ENCODE measurements around the gene GPRC5B. TPM values are rescaled to one million over a fixed set of nuclear protein-coding genes. Genes with fewer than 3 reads are reported as not detected.

GPRC5B gene
- total RNA-seq, 1 experiment from 2014 or later = 137 TPM

DNA sequence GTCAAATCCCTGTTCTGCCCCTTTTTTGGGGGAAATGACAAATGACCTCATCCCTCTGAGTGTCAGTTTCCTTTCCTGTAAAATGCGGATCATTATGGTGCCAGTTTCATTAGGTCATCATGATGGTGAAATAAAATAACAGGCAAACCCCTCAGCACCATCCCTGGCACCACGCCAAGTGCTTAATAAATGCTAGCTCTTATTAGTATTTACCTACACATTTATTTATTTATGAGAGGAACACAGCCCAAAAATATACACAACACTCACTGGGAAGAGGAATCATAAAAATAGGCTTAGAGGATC lies 28.6 kb upstream of the GPRC5B start:
- Histone ChIP-seq H2BK120ac (ENCODE audit: low read depth, low read length, poor library complexity, severe bottlenecking) (no peak overlapping the region), H2BK20ac (ENCODE audit: low read depth, low read length, poor library complexity, severe bottlenecking) (no peak overlapping the region), H3T11ph (ENCODE audit: low read length) (no peak overlapping the region), H3K9me3 (ENCODE audit: control insufficient read depth, low read depth, low read length) (no peaks in the 10 kb centered on the region), H4K8ac (replicated peaks; ENCODE audit: insufficient read length, low read depth, low read length) (no peak overlapping the region), H2AFZ (ENCODE audit: low read length) (no peak overlapping the region), H3K23me2 (ENCODE audit: insufficient read length, low read depth, low read length, poor library complexity, severe bottlenecking) (no peaks in the 10 kb centered on the region), H3K18ac (ENCODE audit: insufficient read length, low read depth, low read length) (no peak overlapping the region), H3K4ac (ENCODE audit: low read depth, low read length) (no peak overlapping the region), H3K27ac (ENCODE audit: insufficient read length, low read depth, low read length) (no peak overlapping the region), H3K56ac (ENCODE audit: insufficient read length, low read depth, low read length) (no peak overlapping the region), H2BK5ac (ENCODE audit: insufficient read length, low read length) (no peak overlapping the region), H3K79me2 (ENCODE audit: insufficient read depth, low read length) (no peaks in the 10 kb centered on the region), H4K20me1 (ENCODE audit: control insufficient read depth, insufficient read depth, insufficient read length) (no peaks in the 10 kb centered on the region), H2BK15ac (ENCODE audit: low read depth, low read length) (no peak overlapping the region), H2AK5ac (ENCODE audit: insufficient read length, low read length) (no peak overlapping the region), H3K79me1 (ENCODE audit: insufficient read depth, low read depth, low read length, poor library complexity, severe bottlenecking) (no peaks in the 10 kb centered on the region), H3K9ac (ENCODE audit: extremely low read depth, insufficient read length, low read length) (no peak overlapping the region), H2BK12ac (ENCODE audit: insufficient read length, low read depth, low read length) (no peak overlapping the region), H4K5ac (ENCODE audit: insufficient read length, low read depth, low read length) (no peak overlapping the region), H3K27me3 (ENCODE audit: insufficient read depth, low read length) (no peaks in the 10 kb centered on the region), H3K4me1 (ENCODE audit: insufficient read depth, low read length) (no peaks in the 10 kb centered on the region), H3K4me2 (ENCODE audit: insufficient read depth, insufficient read length, low read length) (no peak overlapping the region), H3K14ac (ENCODE audit: insufficient read depth, low read length) (no peak overlapping the region), H3K23ac (ENCODE audit: insufficient read length, low read depth, low read length) (no peak overlapping the region), H4K91ac (ENCODE audit: insufficient read length, low read depth, low read length) (no peak overlapping the region)
- Mint-ChIP-seq H3K4me1 (peaks cover 9 to 17% of the 10 kb centered on the region in 2 experiments), H3K4me3 (no peak overlapping the region), H3K27me3 (ENCODE audit: low read depth) (peaks cover 8% of the 10 kb centered on the region), H3K9me3 (no peaks in the 10 kb centered on the region), H3K27ac (peak overlapping the region in 1 of 3 experiments; percentile 13; a peak in 1 of 7 replicates), H3K36me3 (ENCODE audit: insufficient read depth in 1 of 3, low read depth in 3 of 3) (no peaks in the 10 kb centered on the region)
- TF ChIP-seq, protein P1, sequence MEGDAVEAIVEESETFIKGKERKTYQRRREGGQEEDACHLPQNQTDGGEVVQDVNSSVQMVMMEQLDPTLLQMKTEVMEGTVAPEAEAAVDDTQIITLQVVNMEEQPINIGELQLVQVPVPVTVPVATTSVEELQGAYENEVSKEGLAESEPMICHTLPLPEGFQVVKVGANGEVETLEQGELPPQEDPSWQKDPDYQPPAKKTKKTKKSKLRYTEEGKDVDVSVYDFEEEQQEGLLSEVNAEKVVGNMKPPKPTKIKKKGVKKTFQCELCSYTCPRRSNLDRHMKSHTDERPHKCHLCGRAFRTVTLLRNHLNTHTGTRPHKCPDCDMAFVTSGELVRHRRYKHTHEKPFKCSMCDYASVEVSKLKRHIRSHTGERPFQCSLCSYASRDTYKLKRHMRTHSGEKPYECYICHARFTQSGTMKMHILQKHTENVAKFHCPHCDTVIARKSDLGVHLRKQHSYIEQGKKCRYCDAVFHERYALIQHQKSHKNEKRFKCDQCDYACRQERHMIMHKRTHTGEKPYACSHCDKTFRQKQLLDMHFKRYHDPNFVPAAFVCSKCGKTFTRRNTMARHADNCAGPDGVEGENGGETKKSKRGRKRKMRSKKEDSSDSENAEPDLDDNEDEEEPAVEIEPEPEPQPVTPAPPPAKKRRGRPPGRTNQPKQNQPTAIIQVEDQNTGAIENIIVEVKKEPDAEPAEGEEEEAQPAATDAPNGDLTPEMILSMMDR (conservative IDR thresholded peaks at IDR 0.05) = no peak
- WGBS (ENCODE audit: extremely low coverage, insufficient read length, low lambda C conversion rate) = no CpG with 5 or more reads among the region's 2 CpGs
- no peak for DNase-seq

Measured in H9 (cell line).